Bronchial epithelial cell (primary cell): ENCODE measurements around the gene OTOF. TPM values are rescaled to one million over a fixed set of nuclear protein-coding genes. Genes with fewer than 3 reads are reported as not detected.

Experiments used
- DNase-seq: peaks from one replicate; pipeline ENCODE4 v3.0.0-alpha.2; 2010; ENCODE audit warnings: low read depth
- FAIRE-seq: peaks from 2 replicates; lab custom pipeline; 2011; peaks lifted over from hg19 to GRCh38; lab: Jason Lieb, UNC
- H3K27me3 ChIP-seq: 2 replicates; pipeline ENCODE4 v1.5.1; 2011; ENCODE audit warnings: low read length; ENCODE audit not compliant: control insufficient read depth, insufficient read depth
- H3K36me3 ChIP-seq: 2 replicates; pipeline ENCODE4 v1.5.1; 2011; ENCODE audit warnings: low read length; ENCODE audit not compliant: control insufficient read depth, insufficient read depth
- H3K4me3 ChIP-seq: 2 replicates; pipeline ENCODE4 v1.5.1; 2011; ENCODE audit warnings: mild to moderate bottlenecking, low read depth, low read length, control low read depth
- CTCF ChIP-seq: IDR thresholded peaks from 2 replicates; pipeline ENCODE4 v1.5.1; 2011; ENCODE audit warnings: mild to moderate bottlenecking, moderate library complexity, low read length, control low read depth, inconsistent platforms; ENCODE audit not compliant: insufficient read depth, severe bottlenecking
- total RNA-seq: library from RNA; depleted of rRNA; stranded (reverse); fragments of >200 nt; gene quantifications from 2 replicates; pipeline ENCODE4 v1.2.1, GENCODE V29; 2014

OTOF gene
- total RNA-seq, 1 donor from 2014 or later, result not detected

GRCh38 chr2:26460613-26461031 lies 17.3 kb downstream of the OTOF start:
- TF ChIP-seq CTCF, result no peak
- no peak overlapping the region for H3K4me3 ChIP-seq
- H3K36me3 ChIP-seq, result no peaks in the 10 kb centered on the region
- peaks cover 3% of the 10 kb centered on the region for H3K27me3 ChIP-seq
- no peak for DNase-seq
- FAIRE-seq, result no peak

GRCh38 chr2:26459991-26460612 lies 17.8 kb downstream of the OTOF start:
- Histone ChIP-seq H3K36me3 (no peaks in the 10 kb centered on the region), H3K4me3 (no peak overlapping the region), H3K27me3 (peaks cover 3% of the 10 kb centered on the region)
- DNase-seq (no peak), FAIRE-seq (no peak)
- TF ChIP-seq CTCF, result no peak

- FAIRE-seq (no peak), DNase-seq (no peak)
- H3K36me3 ChIP-seq, result no peaks in the 10 kb centered on the region
- H3K4me3 ChIP-seq, result no peak overlapping the region
- TF ChIP-seq CTCF, result no peak
- H3K27me3 ChIP-seq, result peaks cover 3% of the 10 kb centered on the region
These were observed 19.4 kb downstream of the OTOF start for GRCh38 chr2:26458365-26459042.

- TF ChIP-seq CTCF, result no peak
- peaks cover 3% of the 10 kb centered on the region for H3K27me3 ChIP-seq
- DNase-seq (no peak), FAIRE-seq (no peak)
- no peaks in the 10 kb centered on the region for H3K36me3 ChIP-seq
- no peak overlapping the region for H3K4me3 ChIP-seq
These were observed 20.1 kb downstream of the OTOF start for GRCh38 chr2:26457695-26458364.

- no peak for DNase-seq
- Histone ChIP-seq H3K36me3 (no peaks in the 10 kb centered on the region), H3K27me3 (peaks cover 3% of the 10 kb centered on the region), H3K4me3 (no peak overlapping the region)
- no peak for FAIRE-seq
- TF ChIP-seq CTCF, result no peak
These were observed 20.7 kb downstream of the OTOF start for GRCh38 chr2:26457251-26457666.
